GM12892 (cell line): ENCODE data around the gene GXYLT2.

Experiments used
- POLR2A ChIP-seq: IDR thresholded peaks from 2 replicates; pipeline ENCODE4 v1.6.1; 2011; ENCODE audit warnings: low read depth, low read length, control low read depth
- POLR2AphosphoS5 ChIP-seq: IDR thresholded peaks from 2 replicates; pipeline ENCODE4 v1.6.1; 2011; ENCODE audit warnings: low read depth, low read length, control low read depth
- TAF1 ChIP-seq: IDR thresholded peaks from 2 replicates; pipeline ENCODE4 v1.6.1; 2011; ENCODE audit warnings: low read depth, mild to moderate bottlenecking, control low read depth, low read length, borderline replicate concordance

- TF ChIP-seq POLR2A (no peak), POLR2AphosphoS5 (no peak), TAF1 (no peak)
Observed at GRCh38 chr3:73026111-73026759, 138.4 kb downstream of the GXYLT2 start.
